GM23248 (cell line): ENCODE data around the gene KIAA1958.

Experiments
- EZH2 ChIP-seq: fragments of 200-600 bp; sonication (generic); IDR thresholded peaks from 2 replicates; pipeline ENCODE4 v1.6.1; 2018; ENCODE audit warnings: antibody characterized with exemption, mild to moderate bottlenecking; ENCODE audit not compliant: insufficient read depth, poor library complexity, severe bottlenecking
- EZH2phosphoT487 ChIP-seq: fragments of 200-600 bp; sonication (generic); IDR thresholded peaks from 2 replicates; pipeline ENCODE4 v1.6.1; 2018; ENCODE audit warnings: antibody characterized with exemption, moderate library complexity, mild to moderate bottlenecking, low read depth; ENCODE audit not compliant: insufficient read depth

DNA sequence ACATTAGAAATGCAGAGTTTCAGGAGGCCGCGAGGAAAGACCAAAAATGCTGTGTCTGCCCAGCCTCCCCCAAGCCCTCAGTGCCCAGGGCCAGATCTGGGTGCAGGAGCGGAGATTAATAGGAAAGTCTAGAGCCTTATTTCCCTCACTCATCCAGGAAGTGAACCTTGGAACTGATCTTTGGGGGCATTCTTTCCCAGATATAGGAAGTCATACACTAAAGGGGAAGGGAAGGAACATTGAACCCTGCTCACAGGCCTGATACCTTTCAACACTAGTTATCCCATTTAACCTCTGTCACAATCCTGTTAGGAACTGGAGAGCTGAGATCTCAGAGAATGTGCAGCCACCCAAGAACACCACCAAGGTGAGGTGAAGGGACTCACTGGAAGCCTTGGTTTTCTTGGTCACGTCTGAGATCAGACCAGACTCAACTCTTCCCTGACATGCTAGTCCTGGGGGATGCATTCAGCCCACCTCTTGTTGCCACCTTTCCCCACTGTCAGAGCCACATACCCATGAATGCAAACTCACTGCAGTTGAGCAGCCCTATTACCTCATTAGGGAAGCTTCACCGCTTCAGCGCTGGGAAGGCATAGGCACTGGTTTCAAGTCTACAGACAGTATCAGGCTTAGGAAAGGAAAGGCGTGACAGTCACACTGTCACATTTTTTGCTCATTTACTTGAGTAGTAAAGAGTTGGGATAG, 95.0 kb downstream of the KIAA1958 start:
- no peak for TF ChIP-seq EZH2
- TF ChIP-seq EZH2phosphoT487, result no peak
